Measurements from ENCODE around the gene MTTP. TPM values are rescaled to one million over a fixed set of nuclear protein-coding genes. Genes with fewer than 3 reads are reported as not detected.

Gene MTTP
- total RNA-seq, 1 donor from 2014 or later = not detected

DNA sequence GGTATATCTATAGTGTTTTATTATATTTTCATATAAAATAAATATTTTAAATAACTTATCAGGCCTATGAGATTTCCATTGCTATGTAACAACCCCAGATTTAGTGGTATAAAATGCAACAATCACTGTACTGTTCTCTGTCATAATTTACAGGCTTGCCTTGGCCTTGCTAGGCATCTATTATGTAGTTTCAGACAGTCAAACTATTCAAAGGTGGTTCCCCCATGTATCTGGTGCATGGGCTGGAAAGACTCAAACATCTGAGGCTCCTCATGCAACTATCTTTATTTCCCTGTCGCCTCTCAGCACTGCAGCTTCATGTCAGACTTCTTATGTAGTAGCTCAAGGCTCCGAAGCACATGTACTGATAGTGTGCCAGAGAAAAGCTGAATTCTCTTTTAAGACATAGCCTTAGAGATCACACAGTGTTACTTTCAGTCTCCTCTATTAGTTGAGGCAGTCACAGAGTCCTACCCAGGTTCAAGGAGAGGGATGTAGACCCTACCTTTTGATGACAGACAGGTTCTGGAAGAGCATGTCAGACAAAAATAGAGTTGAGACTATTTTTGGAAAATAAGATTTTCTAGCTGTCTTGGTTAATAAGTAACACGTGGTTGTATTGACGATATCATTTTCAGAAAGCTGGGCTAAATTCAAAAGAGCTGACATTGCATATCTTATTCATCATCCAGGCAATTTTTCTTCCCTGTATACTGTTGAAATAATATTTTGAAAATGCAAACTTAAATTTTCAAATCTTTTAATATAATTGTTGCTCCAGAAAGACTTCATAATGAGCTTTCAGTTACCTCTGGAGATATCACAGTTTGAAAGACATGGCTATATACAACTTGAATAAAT, 19.4 kb downstream of the MTTP start:
- Mint-ChIP-seq H3K36me3 (no peaks in the 10 kb centered on the region), H3K4me1 (no peaks in the 10 kb centered on the region), H3K27ac (no peak overlapping the region), H3K27me3 (ENCODE audit: low read depth) (peaks cover 4% of the 10 kb centered on the region), H3K9me3 (no peaks in the 10 kb centered on the region), H3K4me3 (no peak overlapping the region)
- TF ChIP-seq, protein P1, sequence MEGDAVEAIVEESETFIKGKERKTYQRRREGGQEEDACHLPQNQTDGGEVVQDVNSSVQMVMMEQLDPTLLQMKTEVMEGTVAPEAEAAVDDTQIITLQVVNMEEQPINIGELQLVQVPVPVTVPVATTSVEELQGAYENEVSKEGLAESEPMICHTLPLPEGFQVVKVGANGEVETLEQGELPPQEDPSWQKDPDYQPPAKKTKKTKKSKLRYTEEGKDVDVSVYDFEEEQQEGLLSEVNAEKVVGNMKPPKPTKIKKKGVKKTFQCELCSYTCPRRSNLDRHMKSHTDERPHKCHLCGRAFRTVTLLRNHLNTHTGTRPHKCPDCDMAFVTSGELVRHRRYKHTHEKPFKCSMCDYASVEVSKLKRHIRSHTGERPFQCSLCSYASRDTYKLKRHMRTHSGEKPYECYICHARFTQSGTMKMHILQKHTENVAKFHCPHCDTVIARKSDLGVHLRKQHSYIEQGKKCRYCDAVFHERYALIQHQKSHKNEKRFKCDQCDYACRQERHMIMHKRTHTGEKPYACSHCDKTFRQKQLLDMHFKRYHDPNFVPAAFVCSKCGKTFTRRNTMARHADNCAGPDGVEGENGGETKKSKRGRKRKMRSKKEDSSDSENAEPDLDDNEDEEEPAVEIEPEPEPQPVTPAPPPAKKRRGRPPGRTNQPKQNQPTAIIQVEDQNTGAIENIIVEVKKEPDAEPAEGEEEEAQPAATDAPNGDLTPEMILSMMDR (IDR thresholded peaks at IDR 0.05; ENCODE audit: unreplicated experiment) = no peak
- DNase-seq (ENCODE audit: low spot score in 2 of 2, unreplicated experiment in 2 of 2) = no peak

DNA sequence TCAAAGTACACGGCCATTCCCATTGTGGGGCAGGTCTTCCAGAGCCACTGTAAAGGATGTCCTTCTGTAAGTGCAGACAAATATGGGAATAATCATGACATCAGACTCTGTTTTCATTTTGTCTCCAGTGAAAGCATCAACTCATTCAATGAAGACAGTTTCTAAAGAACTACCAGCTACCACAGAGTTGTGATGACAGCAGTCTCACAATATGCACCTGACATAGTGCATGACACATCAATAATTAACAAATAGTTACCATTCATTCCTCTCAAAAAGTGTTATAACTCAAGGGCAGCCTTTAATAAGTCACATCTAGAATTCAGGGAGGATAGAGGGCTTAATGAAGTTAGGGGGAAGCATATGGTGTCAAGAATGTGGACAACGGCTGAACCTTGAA, 20.2 kb downstream of the MTTP start:
- H3K4me3 Mint-ChIP-seq = no peak overlapping the region
- H3K4me1 Mint-ChIP-seq = no peaks in the 10 kb centered on the region
- H3K9me3 Mint-ChIP-seq = no peaks in the 10 kb centered on the region
- no peaks in the 10 kb centered on the region for H3K36me3 Mint-ChIP-seq
- no peak overlapping the region for H3K27ac Mint-ChIP-seq
- TF ChIP-seq, protein P1 (IDR thresholded peaks at IDR 0.05; ENCODE audit: unreplicated experiment) = no peak
- no peak for DNase-seq (ENCODE audit: low spot score in 2 of 2, unreplicated experiment in 2 of 2)
- peaks cover 4% of the 10 kb centered on the region for H3K27me3 Mint-ChIP-seq (ENCODE audit: low read depth)

DNA sequence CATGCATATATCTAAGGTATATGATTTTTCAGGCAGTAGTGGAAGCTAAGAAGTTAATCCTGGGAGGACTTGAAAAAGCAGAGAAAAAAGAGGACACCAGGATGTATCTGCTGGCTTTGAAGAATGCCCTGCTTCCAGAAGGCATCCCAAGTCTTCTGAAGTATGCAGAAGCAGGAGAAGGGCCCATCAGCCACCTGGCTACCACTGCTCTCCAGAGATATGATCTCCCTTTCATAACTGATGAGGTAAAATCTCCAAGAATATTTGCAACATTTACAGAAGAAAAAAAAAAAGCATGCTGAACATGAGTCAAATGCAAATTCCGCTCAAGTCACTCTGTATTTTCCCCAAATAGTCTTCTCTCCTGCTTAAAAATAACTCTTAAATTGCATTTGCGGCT, 32.1 kb downstream of the MTTP start:
- Mint-ChIP-seq H3K36me3 (no peaks in the 10 kb centered on the region), H3K9me3 (no peaks in the 10 kb centered on the region), H3K4me3 (no peak overlapping the region), H3K27ac (no peak overlapping the region), H3K4me1 (no peaks in the 10 kb centered on the region), H3K27me3 (ENCODE audit: low read depth) (peaks cover 25% of the 10 kb centered on the region)
- TF ChIP-seq, protein P1 (IDR thresholded peaks at IDR 0.05; ENCODE audit: unreplicated experiment) = no peak
- DNase-seq (ENCODE audit: low spot score in 2 of 2, unreplicated experiment in 2 of 2) = no peak

DNA sequence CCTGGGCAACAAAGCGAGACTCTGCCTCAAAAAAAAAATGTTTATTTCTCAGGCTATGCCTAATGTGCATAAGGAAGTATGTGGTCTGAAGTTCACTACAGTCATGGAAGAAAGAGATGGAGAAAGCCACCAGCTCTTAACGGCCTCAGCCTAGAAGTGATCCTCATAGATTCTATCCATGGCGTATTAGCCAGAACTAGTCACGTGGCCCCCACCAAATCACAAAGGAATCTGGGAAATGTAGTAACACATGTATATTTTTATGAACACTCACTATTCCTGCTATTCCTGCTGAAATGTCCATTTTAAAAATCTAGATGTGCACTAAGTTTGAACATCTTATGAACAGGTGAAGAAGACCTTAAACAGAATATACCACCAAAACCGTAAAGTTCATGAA, 33.8 kb downstream of the MTTP start:
- Mint-ChIP-seq H3K4me3 (no peak overlapping the region), H3K27me3 (ENCODE audit: low read depth) (peaks cover 21% of the 10 kb centered on the region), H3K4me1 (no peaks in the 10 kb centered on the region), H3K27ac (no peak overlapping the region), H3K36me3 (no peaks in the 10 kb centered on the region), H3K9me3 (no peaks in the 10 kb centered on the region)
- TF ChIP-seq, protein P1 (IDR thresholded peaks at IDR 0.05; ENCODE audit: unreplicated experiment) = no peak
- no peak for DNase-seq (ENCODE audit: low spot score in 2 of 2, unreplicated experiment in 2 of 2)

DNA sequence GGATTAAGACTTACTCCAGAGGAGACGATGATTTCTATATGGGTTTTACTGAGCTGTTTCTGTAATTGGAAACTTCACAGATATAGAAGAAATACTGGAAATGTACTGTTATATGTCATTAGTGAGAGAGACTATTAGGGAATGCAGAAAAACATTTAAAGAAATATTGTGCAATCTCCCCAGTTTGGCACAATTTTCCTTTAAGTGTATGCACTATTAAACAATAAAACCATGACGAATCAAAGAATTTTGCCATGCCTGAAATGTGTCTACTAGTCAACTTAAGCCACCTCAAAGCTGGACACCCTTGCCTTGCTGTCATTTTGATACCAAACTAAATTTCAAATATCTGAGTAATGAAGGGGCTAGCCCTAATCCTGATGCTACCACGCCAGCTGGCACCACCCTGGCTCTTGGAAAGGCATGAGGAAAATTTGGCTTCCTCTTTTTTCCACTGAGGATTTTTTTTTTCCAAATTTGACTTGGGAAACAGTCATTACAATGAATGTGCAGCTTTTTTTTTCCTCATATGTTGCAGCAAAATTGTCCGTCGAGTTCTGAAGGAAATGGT, 36.1 kb downstream of the MTTP start:
- no peak for DNase-seq (ENCODE audit: low spot score in 2 of 2, unreplicated experiment in 2 of 2)
- no peak overlapping the region for H3K4me3 Mint-ChIP-seq
- H3K27ac Mint-ChIP-seq = no peak overlapping the region
- H3K27me3 Mint-ChIP-seq (ENCODE audit: low read depth) = peaks cover 10% of the 10 kb centered on the region
- H3K36me3 Mint-ChIP-seq = no peaks in the 10 kb centered on the region
- H3K9me3 Mint-ChIP-seq = no peaks in the 10 kb centered on the region
- H3K4me1 Mint-ChIP-seq = no peaks in the 10 kb centered on the region
- TF ChIP-seq, protein P1 (IDR thresholded peaks at IDR 0.05; ENCODE audit: unreplicated experiment) = no peak

Data from mesothelial cell of epicardium (in vitro differentiated cells).